Fibroblast of upper back skin (primary cell): ENCODE data around the gene GOLGA6L7.
"Not testable (repeated sequence)": the region's sequence is repeated elsewhere in the genome, so short reads cannot be mapped to it uniquely, and the experiment has no call there.

Experiments
- DNase-seq: peaks from one replicate; pipeline ENCODE4 v3.0.0-alpha.2; 2013

The GOLGA6L7 gene

GRCh38 chr15:28884151-28884940 lies 35.9 kb upstream of the GOLGA6L7 start:
- DNase-seq: no peak

- DNase-seq: no peak
These were observed 33.2 kb upstream of the GOLGA6L7 start for GRCh38 chr15:28881600-28881999.

DNA sequence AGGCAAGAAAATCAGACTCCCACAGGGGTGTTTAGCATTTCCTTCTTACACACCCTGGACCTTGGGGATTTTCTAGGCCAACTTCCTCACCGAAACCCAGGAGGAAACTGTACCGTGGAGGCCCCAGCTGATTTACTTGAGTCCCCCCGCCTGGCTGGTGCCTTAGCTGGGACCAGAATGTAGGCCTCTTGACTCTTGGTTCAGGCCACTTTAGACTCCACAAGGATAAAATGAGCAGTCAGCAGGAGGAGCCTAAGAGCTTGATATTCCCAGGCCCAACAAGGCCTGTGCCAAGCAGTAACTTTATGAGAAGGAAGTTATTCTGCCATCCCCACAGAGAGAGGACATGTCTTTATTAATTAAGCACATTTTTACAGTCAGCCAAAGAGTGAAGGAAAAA lies 32.7 kb upstream of the GOLGA6L7 start:
- no peak for DNase-seq

DNA sequence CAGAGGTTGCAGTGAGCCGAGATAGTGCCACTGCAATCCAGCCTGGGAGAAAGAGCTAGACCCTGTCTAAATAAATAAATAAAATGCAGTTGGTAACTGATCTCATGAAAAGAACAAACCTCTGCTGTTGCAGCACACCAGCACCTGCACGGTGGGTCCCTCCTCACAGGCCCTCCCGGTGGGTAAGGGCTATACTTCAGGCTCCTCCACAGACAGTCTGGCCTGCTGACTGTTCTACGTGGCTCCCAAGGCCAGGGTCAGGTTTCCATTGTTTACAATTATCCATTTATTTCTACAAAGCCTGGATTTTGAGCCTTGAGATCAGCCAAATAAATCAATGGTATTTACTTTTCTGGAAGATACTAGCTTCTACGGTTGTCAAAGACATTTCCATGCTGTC lies 32.2 kb upstream of the GOLGA6L7 start:
- no peak for DNase-seq

DNA sequence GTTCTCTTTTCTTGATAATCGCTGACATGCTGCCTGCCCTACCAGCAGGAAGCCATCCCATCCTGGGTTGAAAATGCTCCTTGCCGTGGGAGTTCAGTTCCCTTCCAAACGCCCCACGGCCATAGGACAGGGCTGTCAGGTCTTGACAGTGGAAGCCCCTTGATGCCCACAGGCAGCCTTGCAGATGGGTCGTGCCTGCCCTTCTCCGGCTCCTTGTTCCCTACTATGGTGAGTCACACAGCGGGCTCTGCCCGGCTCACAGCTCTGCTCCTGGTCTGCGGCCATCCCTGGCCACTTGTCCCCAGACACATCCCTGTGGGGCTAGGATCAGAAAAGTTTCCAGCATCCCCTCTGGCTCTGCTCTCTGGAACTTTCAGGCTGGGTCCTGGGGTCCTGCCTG lies 31.1 kb upstream of the GOLGA6L7 start:
- no peak for DNase-seq

DNA sequence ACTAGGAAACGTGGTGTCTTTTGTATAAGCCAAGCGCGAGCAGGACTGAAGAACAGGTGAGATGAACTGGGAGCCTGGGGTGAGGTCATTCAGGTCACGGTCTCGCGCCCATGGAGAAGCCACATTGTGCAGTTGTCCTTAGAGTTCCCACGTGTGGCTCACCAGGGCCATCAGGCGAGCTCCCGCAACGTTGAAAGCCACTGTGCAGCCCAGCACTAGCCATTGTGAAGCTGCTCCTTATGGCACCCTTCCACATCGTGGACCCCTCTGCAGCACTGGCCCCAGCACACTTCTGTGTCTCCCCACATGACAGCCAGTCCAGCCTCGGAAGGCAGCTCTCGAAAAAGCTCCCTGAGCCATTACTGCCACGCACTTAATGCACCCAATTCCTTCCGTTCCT lies 29.8 kb upstream of the GOLGA6L7 start:
- no peak for DNase-seq

GRCh38 chr15:28876845-28877185 lies 28.4 kb upstream of the GOLGA6L7 start:
- no peak for DNase-seq

DNA sequence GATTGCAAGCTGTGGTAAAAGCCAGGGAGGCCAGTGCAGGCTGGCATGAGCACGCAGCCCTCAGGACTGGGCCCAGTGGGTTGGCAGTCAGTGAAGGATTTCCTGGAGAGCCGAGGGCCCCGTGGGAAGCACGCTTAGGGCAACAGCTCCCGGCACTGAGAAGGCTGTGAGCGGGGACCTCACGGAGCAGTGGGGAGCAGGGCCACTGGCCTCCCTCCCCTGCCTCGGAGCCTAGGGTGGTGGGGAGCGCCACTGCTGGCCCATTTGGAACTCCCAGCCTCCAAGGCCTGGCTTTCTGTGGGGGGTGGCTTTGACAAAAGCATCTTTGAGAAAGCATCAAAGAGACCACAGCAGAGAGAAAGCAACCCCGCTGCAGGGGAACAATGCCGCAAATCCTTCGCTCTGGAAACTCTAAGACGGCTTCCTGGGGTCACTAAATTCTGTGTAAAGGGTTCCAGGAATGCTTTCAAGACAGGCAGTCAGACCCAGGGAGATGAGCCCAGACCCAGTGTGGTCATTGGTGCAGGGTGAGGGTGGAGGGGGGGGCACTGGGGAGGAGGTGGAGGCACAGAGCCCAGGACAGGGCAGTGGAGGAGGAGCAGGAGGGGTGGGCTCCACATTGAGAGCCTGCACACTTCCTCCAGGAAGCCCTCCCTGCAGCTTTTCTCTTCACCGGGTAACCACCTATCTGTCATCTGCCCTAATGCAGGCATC lies 27.8 kb upstream of the GOLGA6L7 start:
- DNase-seq: no peak

- no peak for DNase-seq
These were observed 27.1 kb upstream of the GOLGA6L7 start for GRCh38 chr15:28875461-28876000.

DNA sequence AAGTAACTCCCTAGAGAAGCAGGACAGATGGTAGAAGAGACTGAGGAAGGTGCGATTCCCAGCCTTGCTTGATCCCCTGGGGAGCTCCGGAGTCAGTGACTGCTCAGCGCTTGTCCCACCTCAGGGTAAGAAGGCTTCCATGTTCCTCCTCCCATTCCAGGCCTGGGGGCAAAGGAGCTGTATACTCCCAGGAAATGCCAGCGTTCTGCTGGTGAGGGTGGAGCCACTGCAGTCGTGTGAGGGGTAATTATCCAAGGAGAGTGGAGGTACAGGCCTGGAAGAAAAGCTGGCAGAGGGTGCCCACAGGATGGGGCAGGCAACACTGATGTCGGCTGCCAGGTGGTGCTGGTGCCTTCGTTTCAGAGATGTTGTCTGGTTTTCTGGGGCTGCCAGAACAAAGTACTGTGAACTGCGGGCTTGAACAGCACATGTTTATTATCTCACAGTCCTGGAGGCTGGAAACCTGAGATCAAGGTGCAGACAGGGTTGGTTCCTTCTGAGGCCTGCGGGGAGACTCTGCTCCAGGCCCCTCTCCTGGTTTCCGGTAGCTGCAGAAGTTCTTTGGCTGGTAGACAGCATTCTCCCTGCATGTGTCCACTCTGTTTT lies 25.2 kb upstream of the GOLGA6L7 start:
- DNase-seq: no peak

GRCh38 chr15:28873006-28873405 lies 24.6 kb upstream of the GOLGA6L7 start:
- DNase-seq: no peak

DNA sequence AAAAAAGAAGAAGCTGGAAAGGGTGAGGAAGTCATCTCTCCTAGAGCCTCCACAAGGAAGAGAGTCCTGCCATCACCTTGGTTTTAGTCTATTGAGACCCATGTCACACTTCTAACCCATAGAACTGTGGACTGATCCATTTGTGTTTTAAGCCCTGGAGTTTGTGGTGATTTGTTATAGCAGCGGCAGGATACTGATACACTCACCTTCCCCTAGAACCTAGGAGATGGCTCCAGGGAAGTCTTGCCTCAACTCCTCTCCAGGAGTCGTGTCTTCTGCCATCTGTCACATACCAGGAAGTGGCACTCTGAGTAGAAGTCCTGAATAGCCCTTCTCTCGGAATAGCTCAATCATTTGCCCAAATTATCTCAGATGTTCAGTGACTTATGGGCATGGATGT lies 22.7 kb upstream of the GOLGA6L7 start:
- DNase-seq: no peak

DNA sequence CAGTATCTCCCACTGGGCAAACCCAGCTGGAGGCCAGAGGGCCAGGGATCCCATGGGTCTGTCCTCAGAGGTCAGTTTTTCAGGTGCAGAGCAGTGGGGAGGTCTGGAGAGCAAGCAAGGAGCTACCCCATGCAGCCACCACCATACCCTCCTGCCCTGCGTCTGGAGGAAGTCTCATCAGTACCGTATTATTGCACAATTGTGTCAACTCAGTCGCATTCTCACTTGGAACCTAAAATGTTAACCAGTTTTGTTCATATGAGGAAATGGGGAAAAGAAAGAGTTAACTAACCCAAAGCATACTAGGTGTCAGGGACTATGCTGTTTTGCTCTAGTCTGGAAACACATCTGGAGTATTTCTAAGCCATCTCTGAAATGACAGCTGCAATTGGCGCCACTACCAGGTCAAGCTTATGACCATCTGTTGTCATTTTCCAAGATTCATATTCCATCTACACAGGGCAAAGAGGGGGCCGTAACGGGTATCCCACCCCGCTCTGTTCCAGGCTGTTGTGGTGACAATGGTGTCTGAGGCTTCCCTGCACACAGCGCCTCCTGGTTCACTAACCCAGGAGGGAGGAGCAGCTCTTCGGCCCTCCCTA lies 20.4 kb upstream of the GOLGA6L7 start:
- DNase-seq: no peak

GRCh38 chr15:28861589-28862293 lies 13.3 kb upstream of the GOLGA6L7 start:
- DNase-seq: not testable (repeated sequence)

- DNase-seq: no peak
These were observed 12.6 kb upstream of the GOLGA6L7 start for GRCh38 chr15:28861031-28861534.

- DNase-seq: not testable (repeated sequence)
These were observed 6.1 kb upstream of the GOLGA6L7 start for GRCh38 chr15:28854578-28854977.

GRCh38 chr15:28853654-28854053 lies 5.2 kb upstream of the GOLGA6L7 start:
- DNase-seq: not testable (repeated sequence)

- DNase-seq: not testable (repeated sequence)
These were observed 1.3 kb upstream of the GOLGA6L7 start for GRCh38 chr15:28849766-28850165.

DNA sequence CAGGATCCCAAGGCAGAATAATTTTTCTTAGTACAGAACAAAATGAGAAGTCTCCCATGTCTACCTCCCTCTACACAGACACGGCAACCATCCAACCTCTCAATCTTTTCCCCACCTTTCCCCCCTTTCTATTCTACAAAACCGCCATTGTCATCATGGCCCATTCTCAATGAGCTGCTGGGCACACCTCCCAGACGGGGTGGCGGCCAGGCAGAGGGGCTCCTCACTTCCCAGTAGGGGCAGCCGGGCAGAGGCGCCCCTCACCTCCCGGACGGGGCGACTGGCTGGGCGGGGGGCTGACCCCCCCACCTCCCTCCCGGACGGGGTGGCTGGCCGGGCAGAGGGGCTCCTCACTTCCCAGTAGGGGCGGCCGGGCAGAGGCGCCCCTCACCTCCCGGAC lies 827 bp upstream of the GOLGA6L7 start:
- DNase-seq: not testable (repeated sequence)

DNA sequence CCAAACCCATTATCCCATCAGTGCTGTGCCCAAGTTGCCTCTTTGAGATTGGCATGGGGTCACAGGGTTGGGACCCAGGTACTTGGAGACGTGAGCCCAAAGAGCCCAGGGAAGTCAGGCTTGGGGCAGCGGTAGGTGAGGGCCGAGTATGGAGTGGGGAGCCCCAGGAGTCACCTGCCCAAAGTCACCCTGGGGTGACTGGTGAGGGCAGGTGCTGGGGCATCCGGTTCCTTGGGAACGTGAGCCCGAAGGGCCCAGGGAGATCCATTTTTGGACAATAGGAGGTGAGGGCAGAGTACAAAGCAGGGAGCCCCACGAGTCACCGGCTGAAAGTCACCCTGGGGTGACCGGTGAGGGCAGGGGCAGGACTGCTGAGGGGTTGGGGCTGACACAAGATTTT lies 485 bp downstream of the GOLGA6L7 start:
- DNase-seq: not testable (repeated sequence)

- DNase-seq: not testable (repeated sequence)
These were observed 1.2 kb downstream of the GOLGA6L7 start for GRCh38 chr15:28847247-28847646.

DNA sequence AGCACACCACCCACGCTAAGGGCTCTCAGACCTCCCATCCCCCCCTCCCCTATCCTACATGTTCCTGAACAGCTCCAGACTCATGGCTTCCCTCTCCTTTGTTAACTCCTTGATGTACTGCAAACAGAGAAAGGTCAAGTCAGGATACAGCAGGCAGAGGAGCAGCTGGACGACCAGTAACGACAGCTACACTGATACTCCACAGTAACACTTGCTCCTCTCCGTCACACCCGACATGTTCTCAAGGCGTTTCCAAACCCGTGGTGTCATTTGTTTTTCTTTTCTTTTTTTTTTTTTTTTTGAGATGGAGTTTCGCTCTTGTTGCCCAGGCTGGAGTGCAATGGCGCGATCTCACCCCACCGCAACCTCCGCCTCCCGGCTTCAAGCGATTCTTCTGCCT lies 4.3 kb downstream of the GOLGA6L7 start:
- DNase-seq: not testable (repeated sequence)
